Lower leg skin (tissue), 3 donors: ENCODE data around the gene FAM174C.

Experiments
- POLR2A ChIP-seq, 2 donors: fragments of 450-650 bp; IDR thresholded peaks; one replicate each; pipeline ENCODE4 v1.6.1; 2016 to 2017; ENCODE audit warnings: antibody characterized with exemption in 2 of 2, mild to moderate bottlenecking in 1 of 2, moderate library complexity in 1 of 2
- TF ChIP-seq, protein P1 (sequence below), 3 donors: fragments of 450-650 bp; IDR thresholded peaks; one replicate each; pipeline ENCODE4 v1.5.1; 2016; ENCODE audit warnings: antibody characterized with exemption in 3 of 3, mild to moderate bottlenecking in 3 of 3, moderate library complexity in 2 of 3

DNA sequence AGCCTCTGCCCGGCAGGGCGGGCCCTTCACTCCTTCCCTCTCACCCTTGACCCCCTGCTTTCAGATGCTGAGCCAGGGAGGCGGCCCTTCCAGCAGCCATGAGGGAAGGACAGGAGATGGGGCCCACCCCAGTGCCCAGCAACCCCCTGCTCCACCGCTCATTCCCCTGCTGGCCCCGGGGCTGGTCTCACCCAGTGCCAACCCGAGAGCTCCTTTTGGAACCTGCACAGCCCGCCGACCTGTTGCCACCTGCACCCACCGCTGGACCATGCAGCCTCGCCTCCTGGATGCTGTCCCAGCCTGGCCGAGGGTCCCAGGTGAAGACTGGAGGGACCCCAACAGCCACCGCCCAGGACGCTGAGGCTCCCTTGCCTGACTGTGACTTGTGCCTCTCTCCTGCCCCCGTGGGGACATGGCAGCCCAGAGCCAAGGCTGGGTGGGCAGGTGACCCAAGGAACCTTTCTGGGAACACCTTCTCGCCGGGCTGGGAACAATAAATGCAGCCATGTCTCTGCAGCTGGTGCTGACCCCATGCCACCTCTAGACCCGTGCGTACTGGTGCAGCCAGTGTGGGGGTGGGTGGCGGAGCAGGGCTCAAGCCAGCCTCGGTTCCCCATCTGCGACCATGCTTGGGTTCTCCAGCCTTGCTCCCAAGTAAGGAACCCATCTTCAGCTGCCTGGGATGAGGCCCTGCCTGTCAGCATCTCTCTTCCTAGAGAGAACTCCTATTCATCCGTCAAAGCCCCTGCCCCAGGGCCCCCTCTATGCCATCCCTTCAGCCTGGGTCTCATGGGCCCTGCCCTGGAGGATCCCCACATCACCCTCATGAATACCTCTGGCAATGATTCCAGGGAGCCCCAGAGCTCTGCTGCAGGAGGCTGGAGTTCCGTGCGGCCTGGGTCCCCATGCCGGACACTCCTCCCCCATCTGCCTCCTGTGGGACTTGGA is 3.7 kb downstream of the FAM174C start:
- TF ChIP-seq, protein P1, sequence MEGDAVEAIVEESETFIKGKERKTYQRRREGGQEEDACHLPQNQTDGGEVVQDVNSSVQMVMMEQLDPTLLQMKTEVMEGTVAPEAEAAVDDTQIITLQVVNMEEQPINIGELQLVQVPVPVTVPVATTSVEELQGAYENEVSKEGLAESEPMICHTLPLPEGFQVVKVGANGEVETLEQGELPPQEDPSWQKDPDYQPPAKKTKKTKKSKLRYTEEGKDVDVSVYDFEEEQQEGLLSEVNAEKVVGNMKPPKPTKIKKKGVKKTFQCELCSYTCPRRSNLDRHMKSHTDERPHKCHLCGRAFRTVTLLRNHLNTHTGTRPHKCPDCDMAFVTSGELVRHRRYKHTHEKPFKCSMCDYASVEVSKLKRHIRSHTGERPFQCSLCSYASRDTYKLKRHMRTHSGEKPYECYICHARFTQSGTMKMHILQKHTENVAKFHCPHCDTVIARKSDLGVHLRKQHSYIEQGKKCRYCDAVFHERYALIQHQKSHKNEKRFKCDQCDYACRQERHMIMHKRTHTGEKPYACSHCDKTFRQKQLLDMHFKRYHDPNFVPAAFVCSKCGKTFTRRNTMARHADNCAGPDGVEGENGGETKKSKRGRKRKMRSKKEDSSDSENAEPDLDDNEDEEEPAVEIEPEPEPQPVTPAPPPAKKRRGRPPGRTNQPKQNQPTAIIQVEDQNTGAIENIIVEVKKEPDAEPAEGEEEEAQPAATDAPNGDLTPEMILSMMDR (IDR thresholded peaks at IDR 0.05), result no peak
- TF ChIP-seq POLR2A (IDR thresholded peaks at IDR 0.05), result no peak
